ENCODE results near the gene CFAP298. TPM values are rescaled to one million over a fixed set of nuclear protein-coding genes. Genes with fewer than 3 reads are reported as not detected.

CFAP298 gene
- total and polyA plus RNA-seq, 10 of the 15 experiments (the other 5 are each of a cell fraction or from before 2014, with no cell fraction given) = 9.5 to 79.1 (median 30.2) TPM

DNA sequence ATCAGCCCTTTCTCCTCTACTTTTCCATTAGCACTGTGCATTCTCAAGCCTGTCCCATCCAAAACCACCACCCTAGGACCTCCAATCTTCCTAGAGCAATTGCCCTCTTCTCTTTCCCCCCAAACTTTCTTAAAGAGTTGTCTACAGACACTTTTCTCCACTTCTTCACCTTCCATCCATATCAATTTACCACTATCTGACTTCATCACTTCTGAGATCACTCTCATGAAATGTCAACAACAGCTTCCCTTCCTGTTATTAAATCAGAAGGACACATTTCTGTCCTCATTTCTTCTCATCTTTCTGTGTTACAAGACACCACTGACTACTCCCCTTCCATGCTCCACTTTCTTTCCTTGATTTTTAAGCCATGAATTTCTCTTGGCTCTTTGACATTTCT lies 36.0 kb upstream of the CFAP298 start:
- Histone ChIP-seq H3K9ac (ENCODE audit: control insufficient read depth, insufficient read depth, low read length) (no peak overlapping the region), H3K4me2 (ENCODE audit: control insufficient read depth, insufficient read depth) (no peak overlapping the region), H3K36me3 (ENCODE audit: control insufficient read depth in 2 of 2, insufficient read depth in 2 of 2, low read length in 1 of 2) (no peaks in the 10 kb centered on the region; a peak in 1 of 4 replicates), H3K9me3 (replicated peaks; ENCODE audit: control insufficient read depth, insufficient read depth, low read length) (no peaks in the 10 kb centered on the region), H2AFZ (ENCODE audit: control insufficient read depth, low read depth, low read length) (no peak overlapping the region), H3K79me2 (ENCODE audit: control insufficient read depth, insufficient read depth, low read length) (no peaks in the 10 kb centered on the region), H4K20me1 (ENCODE audit: control insufficient read depth, insufficient read depth) (no peaks in the 10 kb centered on the region), H3K27ac (ENCODE audit: control insufficient read depth, insufficient read depth) (no peak overlapping the region), H3K27me3 (replicated peaks in 1 of 2; ENCODE audit: control insufficient read depth in 2 of 2, insufficient read depth in 2 of 2, low read length in 1 of 2) (no peaks in the 10 kb centered on the region), H3K4me1 (ENCODE audit: control insufficient read depth, insufficient read depth, low read length) (peaks cover 5% of the 10 kb centered on the region), H3K4me3 (no peak overlapping the region)
- ChIA-PET CTCF (interaction anchor here (1.0 kb wide), 1 partner anchor 47 kb away, joined by 3 read pairs; no protein-coding TSS in a partner anchor), RAD21 (ENCODE audit: unreplicated experiment) (no interaction called here), POLR2A (no interaction called here), SMC1A (ENCODE audit: uncharacterized antibody, unreplicated experiment) (no interaction called here)
- TF ChIP-seq RAD51 (IDR thresholded peaks at IDR 0.05) (no peak), STAT1 (conservative IDR thresholded peaks at IDR 0.05) (no peak), CHD1 (IDR thresholded peaks at IDR 0.05; ENCODE audit: low read depth, low read length) (no peak)
- intact Hi-C loops (cut with micrococcal nuclease; ENCODE audit: unreplicated experiment) (no loop called here), in situ Hi-C loops (cut with MboI) (no loop called here)
- FAIRE-seq = no peak
- ATAC-seq = no peak
- BruUV-seq (replicated peaks) = no TSS peak
- DNase-seq (ENCODE audit: low read depth, low spot score) = no peak

DNA sequence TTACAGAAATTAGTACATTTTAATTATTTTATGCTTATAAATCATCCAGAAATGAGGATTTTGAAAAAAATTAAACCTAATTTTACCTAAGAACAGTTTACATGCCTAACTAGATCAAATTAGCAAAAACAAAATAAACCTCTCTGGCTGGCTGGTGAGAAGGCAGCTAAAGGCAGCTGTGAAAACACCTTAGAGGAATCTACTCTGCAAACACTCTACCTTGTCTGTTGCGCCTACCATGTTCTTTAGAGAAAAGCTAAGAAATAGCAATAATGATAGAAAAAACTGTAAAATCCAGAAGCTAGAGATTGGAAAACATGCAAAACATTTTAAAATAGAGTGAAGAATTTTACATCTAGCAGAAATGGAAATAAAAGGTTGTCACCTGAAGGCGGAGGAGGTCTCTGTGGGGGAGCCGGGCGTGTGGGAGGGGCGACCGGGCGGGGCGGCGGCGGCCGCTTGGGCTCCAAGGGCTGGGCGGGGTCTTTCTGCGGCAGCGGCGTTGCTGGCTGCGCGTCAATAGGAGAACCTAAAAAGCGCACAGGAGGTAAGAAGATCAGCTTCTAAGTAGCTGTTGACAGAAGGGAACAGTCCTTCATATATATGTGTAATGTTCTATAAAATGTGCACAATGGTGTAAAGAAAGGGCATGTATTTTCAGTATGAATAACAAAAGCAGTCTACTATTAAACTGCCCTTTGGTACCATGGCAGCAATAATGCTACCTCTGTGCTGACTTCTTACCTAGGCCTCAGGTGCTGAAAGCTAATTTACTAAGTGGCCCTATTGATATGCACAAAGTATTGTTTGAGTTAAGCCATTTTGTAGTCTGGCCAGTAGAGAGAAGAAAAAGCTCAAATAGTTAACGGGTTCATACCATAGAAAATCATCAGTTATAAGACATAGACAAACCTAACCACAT lies 33.3 kb upstream of the CFAP298 start:
- BruUV-seq (replicated peaks) = no TSS peak
- H3K79me2 ChIP-seq (ENCODE audit: control insufficient read depth, insufficient read depth, low read length) = no peaks in the 10 kb centered on the region
- H4K20me1 ChIP-seq (ENCODE audit: control insufficient read depth, insufficient read depth) = no peaks in the 10 kb centered on the region
- no peaks in the 10 kb centered on the region for H3K27me3 ChIP-seq (replicated peaks in 1 of 2; ENCODE audit: control insufficient read depth in 2 of 2, insufficient read depth in 2 of 2, low read length in 1 of 2)
- H3K36me3 ChIP-seq (ENCODE audit: control insufficient read depth in 2 of 2, insufficient read depth in 2 of 2, low read length in 1 of 2) = peaks cover 0 to 4% of the 10 kb centered on the region in 2 experiments; a peak in 1 of 4 replicates
- ChIA-PET CTCF (no interaction called here), RAD21 (ENCODE audit: unreplicated experiment) (no interaction called here), POLR2A (no interaction called here), SMC1A (ENCODE audit: uncharacterized antibody, unreplicated experiment) (interaction anchor here (0.7 to 1.2 kb wide), 3 partner anchors 19 to 79 kb away, joined by 3 read pairs; no protein-coding TSS in a partner anchor)
- DNase-seq (ENCODE audit: low read depth, low spot score) (no peak), ATAC-seq (no peak), FAIRE-seq (no peak)
- H2AFZ ChIP-seq (ENCODE audit: control insufficient read depth, low read depth, low read length) = no peak overlapping the region
- H3K4me3 ChIP-seq = no peak overlapping the region
- no peak overlapping the region for H3K9ac ChIP-seq (ENCODE audit: control insufficient read depth, insufficient read depth, low read length)
- intact Hi-C loops (cut with micrococcal nuclease; ENCODE audit: unreplicated experiment) = no loop called here
- no peaks in the 10 kb centered on the region for H3K9me3 ChIP-seq (replicated peaks; ENCODE audit: control insufficient read depth, insufficient read depth, low read length)
- H3K4me1 ChIP-seq (ENCODE audit: control insufficient read depth, insufficient read depth, low read length) = peaks cover 1% of the 10 kb centered on the region
- no peak overlapping the region for H3K4me2 ChIP-seq (ENCODE audit: control insufficient read depth, insufficient read depth)
- 95% methylated on average over 19 of the region's 19 CpGs for WGBS (ENCODE audit: insufficient coverage, insufficient replicate concordance, low lambda C conversion rate, missing lambda C conversion rate)
- TF ChIP-seq NFIC (IDR thresholded peaks at IDR 0.05; ENCODE audit: low read depth, low read length) (no peak), CREM (IDR thresholded peaks at IDR 0.05; ENCODE audit: low read depth) (no peak)
- TF ChIP-seq, protein P1, sequence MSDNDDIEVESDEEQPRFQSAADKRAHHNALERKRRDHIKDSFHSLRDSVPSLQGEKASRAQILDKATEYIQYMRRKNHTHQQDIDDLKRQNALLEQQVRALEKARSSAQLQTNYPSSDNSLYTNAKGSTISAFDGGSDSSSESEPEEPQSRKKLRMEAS (IDR thresholded peaks at IDR 0.05; ENCODE audit: low read depth, low read length) = no peak
- TF ChIP-seq, protein P2, sequence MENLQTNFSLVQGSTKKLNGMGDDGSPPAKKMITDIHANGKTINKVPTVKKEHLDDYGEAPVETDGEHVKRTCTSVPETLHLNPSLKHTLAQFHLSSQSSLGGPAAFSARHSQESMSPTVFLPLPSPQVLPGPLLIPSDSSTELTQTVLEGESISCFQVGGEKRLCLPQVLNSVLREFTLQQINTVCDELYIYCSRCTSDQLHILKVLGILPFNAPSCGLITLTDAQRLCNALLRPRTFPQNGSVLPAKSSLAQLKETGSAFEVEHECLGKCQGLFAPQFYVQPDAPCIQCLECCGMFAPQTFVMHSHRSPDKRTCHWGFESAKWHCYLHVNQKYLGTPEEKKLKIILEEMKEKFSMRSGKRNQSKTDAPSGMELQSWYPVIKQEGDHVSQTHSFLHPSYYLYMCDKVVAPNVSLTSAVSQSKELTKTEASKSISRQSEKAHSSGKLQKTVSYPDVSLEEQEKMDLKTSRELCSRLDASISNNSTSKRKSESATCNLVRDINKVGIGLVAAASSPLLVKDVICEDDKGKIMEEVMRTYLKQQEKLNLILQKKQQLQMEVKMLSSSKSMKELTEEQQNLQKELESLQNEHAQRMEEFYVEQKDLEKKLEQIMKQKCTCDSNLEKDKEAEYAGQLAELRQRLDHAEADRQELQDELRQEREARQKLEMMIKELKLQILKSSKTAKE (IDR thresholded peaks at IDR 0.05; ENCODE audit: low read depth, poor library complexity, severe bottlenecking) = no peak
- in situ Hi-C loops (cut with MboI) = no loop called here
- no peak overlapping the region for H3K27ac ChIP-seq (ENCODE audit: control insufficient read depth, insufficient read depth)
